ENCODE data around the gene NPM1.

GRCh38 chr5:171407234-171407633 is 19.6 kb downstream of the NPM1 start:
- no peak for TF ChIP-seq CTCF (IDR thresholded peaks at IDR 0.05)
- no peak for TF ChIP-seq POLR2A (IDR thresholded peaks at IDR 0.05)
